G401.6 (cell line): ENCODE measurements around the gene ZCCHC7.
"Not testable (repeated sequence)": the region's sequence is repeated elsewhere in the genome, so short reads cannot be mapped to it uniquely, and the experiment has no call there.

Experiments
- FAIRE-seq: peaks from 2 replicates; lab custom pipeline; 2012; peaks lifted over from hg19 to GRCh38; lab: Jason Lieb, UNC

Gene ZCCHC7

GRCh38 chr9:37178742-37179141, 58.4 kb downstream of the ZCCHC7 start:
- FAIRE-seq: peak; percentile 41

GRCh38 chr9:37179576-37179975, 59.2 kb downstream of the ZCCHC7 start:
- FAIRE-seq: no peak

GRCh38 chr9:37180138-37180537, 59.8 kb downstream of the ZCCHC7 start:
- FAIRE-seq: peak; percentile 33

- no peak for FAIRE-seq
Measured at GRCh38 chr9:37182718-37183117, 62.3 kb downstream of the ZCCHC7 start.

GRCh38 chr9:37184905-37185867, 64.8 kb downstream of the ZCCHC7 start:
- no peak for FAIRE-seq

- no peak for FAIRE-seq
Measured at GRCh38 chr9:37187292-37187691, 66.9 kb downstream of the ZCCHC7 start.

GRCh38 chr9:37187713-37188439, 67.5 kb downstream of the ZCCHC7 start:
- FAIRE-seq: no peak

GRCh38 chr9:37190739-37191138, 70.4 kb downstream of the ZCCHC7 start:
- not testable (repeated sequence) for FAIRE-seq

GRCh38 chr9:37191403-37192089, 71.2 kb downstream of the ZCCHC7 start:
- FAIRE-seq: no peak

GRCh38 chr9:37192803-37193202, 72.4 kb downstream of the ZCCHC7 start:
- FAIRE-seq: no peak

GRCh38 chr9:37197158-37198038, 77.0 kb downstream of the ZCCHC7 start:
- FAIRE-seq: no peak

GRCh38 chr9:37198039-37198729, 77.8 kb downstream of the ZCCHC7 start:
- no peak for FAIRE-seq

- no peak for FAIRE-seq
Measured at GRCh38 chr9:37198831-37199230, 78.5 kb downstream of the ZCCHC7 start.

GRCh38 chr9:37200433-37201005, 80.1 kb downstream of the ZCCHC7 start:
- no peak for FAIRE-seq

- FAIRE-seq: no peak
Measured at GRCh38 chr9:37201581-37201980, 81.2 kb downstream of the ZCCHC7 start.

GRCh38 chr9:37202091-37202490, 81.7 kb downstream of the ZCCHC7 start:
- FAIRE-seq: no peak

- not testable (repeated sequence) for FAIRE-seq
Measured at GRCh38 chr9:37203456-37203855, 83.1 kb downstream of the ZCCHC7 start.

- no peak for FAIRE-seq
Measured at GRCh38 chr9:37206121-37206620, 85.8 kb downstream of the ZCCHC7 start.

- FAIRE-seq: peak; percentile 8
Measured at GRCh38 chr9:37209431-37210386, 89.3 kb downstream of the ZCCHC7 start.
